Endodermal cell (in vitro differentiated cells): ENCODE data around the gene ENPP6. TPM values are rescaled to one million over a fixed set of nuclear protein-coding genes. Genes with fewer than 3 reads are reported as not detected.

Source experiments
- DNase-seq: peaks from one replicate; pipeline ENCODE4 v3.0.0-alpha.2; 2017
- H3K27ac ChIP-seq: 2 replicates; pipeline ENCODE4 v1.5.1; 2013; ENCODE audit warnings: mild to moderate bottlenecking, low read depth, low read length, moderate library complexity
- H3K27me3 ChIP-seq: 2 replicates; pipeline ENCODE4 v1.6.1; 2013; ENCODE audit warnings: mild to moderate bottlenecking, low read length, moderate library complexity; ENCODE audit not compliant: insufficient read depth, control insufficient read depth, poor library complexity, severe bottlenecking
- H3K36me3 ChIP-seq: 2 replicates; pipeline ENCODE4 v1.7.0; 2013; ENCODE audit warnings: mild to moderate bottlenecking, low read length, moderate library complexity; ENCODE audit not compliant: control insufficient read depth, insufficient read depth
- H3K4me1 ChIP-seq: one replicate; pipeline ENCODE4 v1.7.0; 2013; ENCODE audit warnings: low read length; ENCODE audit not compliant: control insufficient read depth, insufficient read depth
- H3K4me3 ChIP-seq: 2 replicates; pipeline ENCODE4 v1.5.1; 2013; ENCODE audit warnings: mild to moderate bottlenecking, low read length, moderate library complexity
- H3K9ac ChIP-seq: 2 replicates; pipeline ENCODE4 v1.6.1; 2013; ENCODE audit warnings: mild to moderate bottlenecking, low read length, moderate library complexity; ENCODE audit not compliant: poor library complexity, severe bottlenecking; ENCODE audit errors: extremely low read depth
- H3K9me3 ChIP-seq: 2 replicates; pipeline ENCODE4 v1.6.1; 2013; ENCODE audit warnings: mild to moderate bottlenecking, low read length, moderate library complexity; ENCODE audit not compliant: control insufficient read depth
- H3K27ac Mint-ChIP-seq: 2 replicates; pipeline ENCODE4 v1.8.0; 2020; ENCODE audit warnings: mixed read lengths
- H3K27me3 Mint-ChIP-seq: 2 replicates; pipeline ENCODE4 v1.8.0; 2021; ENCODE audit warnings: mild to moderate bottlenecking, mixed read lengths; ENCODE audit not compliant: insufficient read depth
- H3K36me3 Mint-ChIP-seq: 2 replicates; pipeline ENCODE4 v1.8.0; 2020; ENCODE audit warnings: low read depth, mixed read lengths
- H3K4me1 Mint-ChIP-seq: 2 replicates; pipeline ENCODE4 v1.8.0; 2020; ENCODE audit warnings: mixed read lengths
- H3K4me3 Mint-ChIP-seq: 2 replicates; pipeline ENCODE4 v1.8.0; 2020; ENCODE audit warnings: mild to moderate bottlenecking, moderate library complexity, mixed read lengths
- H3K9me3 Mint-ChIP-seq: 2 replicates; pipeline ENCODE4 v1.8.0; 2020; ENCODE audit warnings: mild to moderate bottlenecking, mixed read lengths
- WGBS, 2 experiments: methylation state at CpG; one replicate each; pipeline versions ENCODE4 v1.1.5 to v1.1.7; 2013; ENCODE audit warnings: missing lambda C conversion rate in 2 of 2, mixed read lengths in 1 of 2; ENCODE audit not compliant: insufficient coverage in 1 of 2, insufficient read length in 1 of 2; 5-methylcytosine and 5-hydroxymethylcytosine counted together
- total RNA-seq, 2 donors: library from RNA; stranded (reverse); fragmentation: NEBNext Ultra II Directional in 1 of 2; extraction: Animal tissue kit (Norgen Biotek cat#: 25700) in 1 of 2; gene quantifications; 2 replicates in 1 of 2; 3 replicates in 1 of 2; pipeline ENCODE4 v1.2.1, GENCODE V29; 2021
- TF ChIP-seq, protein P1 (sequence below): fragments of 200-600 bp; sonication (generic); conservative IDR thresholded peaks from 2 replicates; pipeline ENCODE4 v1.5.0; 2021; ENCODE audit warnings: antibody characterized with exemption, mild to moderate bottlenecking

ENPP6 gene
- total RNA-seq, 2 donors from 2014 or later = 0.07 TPM; not detected in 1

- H3K9me3 ChIP-seq = no peaks in the 10 kb centered on the region
- DNase-seq = no peak
- no peaks in the 10 kb centered on the region for H3K36me3 ChIP-seq
- Mint-ChIP-seq H3K9me3 (peaks cover 9% of the 10 kb centered on the region), H3K27me3 (no peaks in the 10 kb centered on the region), H3K36me3 (no peaks in the 10 kb centered on the region), H3K27ac (no peak overlapping the region), H3K4me1 (peaks cover 17% of the 10 kb centered on the region), H3K4me3 (no peak overlapping the region)
- TF ChIP-seq, protein P1, sequence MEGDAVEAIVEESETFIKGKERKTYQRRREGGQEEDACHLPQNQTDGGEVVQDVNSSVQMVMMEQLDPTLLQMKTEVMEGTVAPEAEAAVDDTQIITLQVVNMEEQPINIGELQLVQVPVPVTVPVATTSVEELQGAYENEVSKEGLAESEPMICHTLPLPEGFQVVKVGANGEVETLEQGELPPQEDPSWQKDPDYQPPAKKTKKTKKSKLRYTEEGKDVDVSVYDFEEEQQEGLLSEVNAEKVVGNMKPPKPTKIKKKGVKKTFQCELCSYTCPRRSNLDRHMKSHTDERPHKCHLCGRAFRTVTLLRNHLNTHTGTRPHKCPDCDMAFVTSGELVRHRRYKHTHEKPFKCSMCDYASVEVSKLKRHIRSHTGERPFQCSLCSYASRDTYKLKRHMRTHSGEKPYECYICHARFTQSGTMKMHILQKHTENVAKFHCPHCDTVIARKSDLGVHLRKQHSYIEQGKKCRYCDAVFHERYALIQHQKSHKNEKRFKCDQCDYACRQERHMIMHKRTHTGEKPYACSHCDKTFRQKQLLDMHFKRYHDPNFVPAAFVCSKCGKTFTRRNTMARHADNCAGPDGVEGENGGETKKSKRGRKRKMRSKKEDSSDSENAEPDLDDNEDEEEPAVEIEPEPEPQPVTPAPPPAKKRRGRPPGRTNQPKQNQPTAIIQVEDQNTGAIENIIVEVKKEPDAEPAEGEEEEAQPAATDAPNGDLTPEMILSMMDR = no peak
- no peak overlapping the region for H3K9ac ChIP-seq
- H3K4me3 ChIP-seq = no peak overlapping the region
- no peaks in the 10 kb centered on the region for H3K27me3 ChIP-seq
- no peak overlapping the region for H3K27ac ChIP-seq
- WGBS, 2 experiments = 90 to 96% methylated on average over 1 to 2 of the region's 2 CpGs
- peaks cover 7% of the 10 kb centered on the region for H3K4me1 ChIP-seq
Observed at GRCh38 chr4:184192933-184193332, 24.7 kb downstream of the ENPP6 start.

DNA sequence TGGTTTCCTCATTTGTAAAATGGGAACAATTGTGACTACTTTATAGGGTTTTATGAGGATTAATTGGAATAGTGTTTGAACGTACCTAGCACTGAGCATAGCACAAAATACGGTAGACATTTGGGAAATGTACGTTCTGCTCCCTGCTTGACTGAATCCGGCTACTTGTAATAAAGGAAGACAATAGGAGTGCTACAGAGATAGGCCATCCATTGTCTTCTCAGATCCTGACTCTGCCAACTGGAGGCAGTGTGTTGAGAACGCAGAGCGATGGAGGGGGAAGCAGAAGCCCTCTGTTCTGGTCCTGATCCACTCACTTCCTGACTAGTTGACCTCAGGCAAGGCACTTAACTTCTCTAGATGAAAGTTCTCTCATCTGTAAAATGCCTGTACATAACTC lies 26.4 kb downstream of the ENPP6 start:
- DNase-seq = no peak
- peaks cover 9% of the 10 kb centered on the region for H3K9me3 Mint-ChIP-seq
- peaks cover 8% of the 10 kb centered on the region for H3K4me1 Mint-ChIP-seq
- H3K9me3 ChIP-seq = no peaks in the 10 kb centered on the region
- H3K4me3 Mint-ChIP-seq = no peak overlapping the region
- no peak overlapping the region for H3K27ac ChIP-seq
- TF ChIP-seq, protein P1 = no peak
- H3K4me3 ChIP-seq = no peak overlapping the region
- no peak overlapping the region for H3K9ac ChIP-seq
- no peaks in the 10 kb centered on the region for H3K36me3 ChIP-seq
- WGBS, 2 experiments = 93 to 96% methylated on average over 6 of the region's 6 CpGs
- no peak overlapping the region for H3K27ac Mint-ChIP-seq
- H3K4me1 ChIP-seq = peaks cover 7% of the 10 kb centered on the region
- no peaks in the 10 kb centered on the region for H3K36me3 Mint-ChIP-seq
- no peaks in the 10 kb centered on the region for H3K27me3 Mint-ChIP-seq
- no peaks in the 10 kb centered on the region for H3K27me3 ChIP-seq

DNA sequence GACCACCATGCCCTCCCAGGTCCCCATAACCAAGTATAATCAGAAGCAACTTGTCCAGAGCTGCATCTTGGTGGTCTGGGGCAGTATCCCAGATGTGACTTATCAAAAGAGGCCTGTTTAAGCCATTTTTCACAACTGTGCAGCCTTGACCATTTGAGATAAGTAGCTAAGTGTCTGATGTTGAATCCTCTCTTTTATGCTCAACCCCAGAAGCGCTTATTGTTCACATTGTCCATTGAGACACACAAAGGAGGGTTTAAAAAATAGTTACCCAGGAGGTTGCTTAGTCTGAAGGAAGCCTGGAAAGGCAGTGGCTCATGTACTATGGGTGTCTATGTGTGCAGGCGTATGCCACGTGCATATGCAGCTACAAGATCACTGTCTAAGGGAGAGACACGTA lies 27.0 kb downstream of the ENPP6 start:
- no peaks in the 10 kb centered on the region for H3K27me3 Mint-ChIP-seq
- Histone ChIP-seq H3K27me3 (no peaks in the 10 kb centered on the region), H3K4me3 (no peak overlapping the region), H3K4me1 (peaks cover 7% of the 10 kb centered on the region), H3K36me3 (no peaks in the 10 kb centered on the region), H3K9ac (no peak overlapping the region), H3K9me3 (no peaks in the 10 kb centered on the region), H3K27ac (no peak overlapping the region)
- TF ChIP-seq, protein P1 = no peak
- peaks cover 9% of the 10 kb centered on the region for H3K9me3 Mint-ChIP-seq
- no peak for DNase-seq
- no peaks in the 10 kb centered on the region for H3K36me3 Mint-ChIP-seq
- H3K27ac Mint-ChIP-seq = no peak overlapping the region
- H3K4me3 Mint-ChIP-seq = no peak overlapping the region
- WGBS, 2 experiments = 94 to 97% methylated on average over 4 of the region's 4 CpGs
- H3K4me1 Mint-ChIP-seq = peaks cover 8% of the 10 kb centered on the region
